Kasumi-1 (cell line): Measurements from ENCODE around the gene PKD1.

ENCODE experiments used
- DNase-seq, 2 experiments: peaks; one replicate each; lab custom pipeline; 2025; lab: John Stamatoyannopoulos, UW

PKD1 gene

DNA sequence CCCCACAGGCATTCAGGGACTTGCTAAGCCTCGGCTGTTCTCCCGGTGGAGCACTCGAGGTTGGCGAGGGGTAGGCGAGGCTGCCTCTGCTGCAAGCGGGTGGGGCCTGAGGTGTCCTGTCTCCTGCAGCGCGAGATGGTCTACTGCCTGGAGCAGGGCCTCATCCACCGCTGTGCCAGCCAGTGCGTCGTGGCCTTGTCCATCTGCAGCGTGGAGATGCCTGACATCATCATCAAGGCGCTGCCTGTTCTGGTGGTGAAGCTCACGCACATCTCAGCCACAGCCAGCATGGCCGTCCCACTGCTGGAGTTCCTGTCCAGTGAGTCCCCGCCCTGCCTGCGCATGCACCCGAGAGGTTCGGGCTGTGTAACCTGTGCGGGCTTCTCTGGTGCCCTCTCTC lies 61.6 kb downstream of the PKD1 start:
- DNase-seq, result no peak

DNA sequence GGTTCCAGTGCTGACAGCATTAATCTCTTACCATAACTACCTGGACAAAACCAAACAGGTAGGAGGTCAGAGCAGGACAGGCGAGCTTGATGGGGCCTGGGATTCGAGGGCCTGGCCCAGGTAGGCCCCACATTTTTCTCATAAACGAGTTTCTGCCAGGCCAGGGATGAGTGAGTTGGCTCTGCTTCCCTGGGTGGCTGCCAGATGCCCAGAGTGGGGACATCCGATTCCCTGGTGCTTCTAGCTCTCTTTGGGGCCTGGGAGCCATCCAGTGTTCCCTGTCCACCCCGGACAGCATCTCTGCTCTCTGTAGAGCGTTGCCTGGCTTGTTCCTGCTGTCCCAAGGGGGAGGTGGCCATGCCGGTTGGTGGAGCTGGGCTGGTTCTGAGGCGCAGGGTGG lies 62.8 kb downstream of the PKD1 start:
- DNase-seq, result no peak

DNA sequence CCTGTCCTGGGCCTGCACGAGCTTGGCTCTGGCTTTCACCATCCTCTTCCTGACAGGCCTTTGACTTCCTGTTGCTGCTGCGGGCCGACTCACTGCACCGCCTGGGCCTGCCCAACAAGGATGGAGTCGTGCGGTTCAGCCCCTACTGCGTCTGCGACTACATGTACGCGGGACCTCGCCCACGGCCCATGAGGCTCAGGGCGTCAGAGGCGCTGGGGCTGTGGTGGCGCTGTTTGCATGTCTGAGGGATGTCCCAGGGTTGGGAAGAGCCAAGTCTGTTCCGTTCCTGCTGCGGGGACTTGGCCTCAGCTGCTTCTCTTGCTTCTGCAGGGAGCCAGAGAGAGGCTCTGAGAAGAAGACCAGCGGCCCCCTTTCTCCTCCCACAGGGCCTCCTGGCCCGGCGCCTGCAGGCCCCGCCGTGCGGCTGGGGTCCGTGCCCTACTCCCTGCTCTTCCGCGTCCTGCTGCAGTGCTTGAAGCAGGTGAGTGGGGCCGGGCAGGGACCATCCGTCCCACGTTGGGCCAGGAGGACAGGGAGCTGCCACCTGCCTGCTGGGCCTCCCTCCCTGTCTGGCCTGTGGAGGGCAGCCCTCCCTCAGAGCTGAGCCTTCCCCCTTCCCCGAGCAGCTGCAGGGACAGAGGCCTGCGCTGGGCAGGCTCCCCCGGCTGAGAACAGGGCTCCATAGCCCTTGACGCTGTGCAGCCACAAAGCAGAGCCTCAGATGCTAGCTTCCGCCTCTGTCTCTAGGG lies 64.1 kb downstream of the PKD1 start:
- peak; percentile 8 to 35 for DNase-seq

DNA sequence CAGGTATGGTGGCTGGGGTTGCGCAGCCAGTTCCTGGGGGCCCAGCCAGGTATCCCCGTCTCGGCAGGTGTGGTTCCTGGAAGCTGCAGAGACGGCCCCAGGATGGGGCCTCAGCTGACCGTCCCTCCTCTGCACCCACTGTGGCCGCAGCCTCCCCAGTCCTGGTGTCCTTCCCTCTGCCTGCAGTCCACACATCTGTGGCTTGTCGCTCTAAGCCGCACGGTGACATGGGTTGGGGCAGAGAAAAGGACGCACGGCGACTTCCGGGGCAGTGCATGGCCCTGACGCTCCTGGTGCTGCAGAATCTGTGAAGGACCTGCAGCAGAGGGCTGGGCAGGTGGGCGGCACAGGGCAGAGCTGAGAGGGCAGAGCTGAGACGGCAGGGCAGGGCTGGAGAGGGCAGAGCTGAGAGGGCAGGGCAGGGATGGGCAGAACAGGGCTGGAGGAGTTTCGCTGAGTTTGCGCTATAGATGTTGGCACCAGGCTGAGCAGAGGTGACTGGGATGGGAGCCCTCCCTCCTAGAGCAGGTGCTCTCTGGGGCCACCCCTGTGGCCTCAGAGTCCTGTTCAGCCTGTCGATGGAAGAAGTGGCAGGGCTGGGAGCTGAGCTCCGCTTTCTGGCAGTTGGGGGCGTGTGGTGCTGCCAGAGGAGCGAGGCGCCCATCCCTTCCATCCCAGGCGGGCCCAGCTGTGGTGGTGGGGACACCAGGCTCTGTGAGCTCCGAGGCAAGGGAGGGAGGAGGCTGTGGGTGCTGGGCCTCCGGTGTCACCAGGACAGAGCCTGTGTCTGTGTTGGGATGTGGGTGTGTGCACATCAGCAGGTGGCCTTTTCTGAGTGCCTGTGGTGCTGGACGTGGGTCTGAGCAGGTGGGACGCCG lies 64.9 kb downstream of the PKD1 start:
- DNase-seq, result no peak

DNA sequence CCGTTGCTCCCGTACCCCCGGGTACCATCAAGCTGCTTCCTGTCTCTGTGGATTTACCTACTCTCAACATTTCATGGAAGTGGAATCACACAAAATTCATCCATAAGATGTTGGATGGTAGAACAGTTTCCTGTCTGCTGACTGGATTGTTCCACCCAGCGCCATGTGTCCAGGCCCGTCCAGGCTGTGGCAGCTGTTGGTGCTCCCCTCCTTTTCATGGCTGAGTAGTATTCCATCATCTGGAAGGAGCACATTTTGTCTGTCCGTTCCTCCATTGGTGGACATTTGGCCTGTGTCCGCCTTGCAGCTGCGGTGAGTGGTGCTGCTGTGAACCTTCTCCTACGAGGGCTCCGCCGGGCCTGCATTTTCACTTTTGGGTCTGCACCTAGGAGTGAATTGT lies 69.6 kb downstream of the PKD1 start:
- no peak for DNase-seq

DNA sequence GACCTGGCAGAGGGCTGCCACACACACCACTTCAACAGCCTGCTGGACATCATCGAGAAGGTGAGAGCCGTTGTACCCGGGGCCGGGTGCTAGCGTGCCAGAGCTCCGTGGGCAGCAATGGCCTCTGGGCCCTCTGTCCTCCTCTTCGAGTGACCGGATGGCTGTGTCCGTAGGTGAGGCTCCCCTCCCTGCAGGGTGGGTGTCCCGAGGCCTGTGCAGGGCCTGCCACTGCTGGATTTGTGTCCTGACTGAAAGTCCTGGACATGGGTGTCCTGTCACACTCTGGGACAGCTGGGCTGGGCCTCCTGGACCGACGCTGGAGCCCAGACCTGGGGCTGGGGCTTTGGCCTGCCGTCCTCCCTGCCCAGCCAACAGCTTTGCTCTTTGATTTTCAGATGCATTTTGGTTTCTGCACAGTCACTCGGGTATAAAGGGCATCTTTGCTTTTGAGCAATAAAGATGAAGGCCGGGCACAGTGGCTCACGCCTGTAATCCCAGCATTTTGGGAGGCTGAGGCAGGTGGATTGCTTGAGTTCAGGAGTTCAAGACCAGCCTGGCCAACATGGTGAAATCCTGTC lies 71.2 kb downstream of the PKD1 start:
- DNase-seq, result no peak

DNA sequence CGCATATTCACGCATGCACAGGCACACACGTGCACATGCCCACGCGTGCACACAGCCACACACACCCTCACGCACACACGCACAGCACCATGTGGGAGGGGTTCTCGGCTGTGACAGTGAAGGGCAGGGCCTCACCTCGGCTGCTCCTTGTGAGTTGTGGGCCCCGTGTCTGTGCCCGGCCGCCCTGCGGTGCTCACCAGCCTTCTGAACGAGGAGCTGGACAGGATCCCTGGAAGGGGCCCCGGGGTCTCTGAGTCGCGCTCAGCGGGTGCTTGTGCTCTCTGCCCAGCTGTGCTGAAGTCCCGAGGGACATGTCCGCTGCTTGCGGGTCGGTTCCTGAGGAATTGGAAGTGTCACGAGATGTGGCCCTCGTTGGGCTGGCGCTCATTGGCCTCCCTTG lies 71.8 kb downstream of the PKD1 start:
- DNase-seq, result no peak

DNA sequence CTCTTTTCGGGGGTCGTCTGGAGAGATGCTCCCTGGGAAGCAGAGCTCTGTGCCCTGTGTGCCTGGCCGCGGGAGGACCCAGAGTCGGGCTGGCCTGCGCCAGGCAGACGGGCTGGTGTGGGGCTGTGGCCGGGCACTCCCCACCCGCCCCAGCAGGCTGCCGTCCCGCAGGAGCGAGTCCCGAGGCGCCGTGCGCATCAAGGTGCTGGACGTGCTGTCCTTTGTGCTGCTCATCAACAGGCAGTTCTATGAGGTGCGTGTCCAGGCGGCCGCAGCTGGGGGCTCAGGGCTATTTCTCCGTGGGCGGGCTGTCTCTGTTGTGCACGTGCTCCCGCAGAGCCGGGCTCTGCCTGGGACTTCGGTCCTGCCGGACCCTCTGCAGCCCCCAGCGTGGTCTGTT lies 72.9 kb downstream of the PKD1 start:
- no peak for DNase-seq

DNA sequence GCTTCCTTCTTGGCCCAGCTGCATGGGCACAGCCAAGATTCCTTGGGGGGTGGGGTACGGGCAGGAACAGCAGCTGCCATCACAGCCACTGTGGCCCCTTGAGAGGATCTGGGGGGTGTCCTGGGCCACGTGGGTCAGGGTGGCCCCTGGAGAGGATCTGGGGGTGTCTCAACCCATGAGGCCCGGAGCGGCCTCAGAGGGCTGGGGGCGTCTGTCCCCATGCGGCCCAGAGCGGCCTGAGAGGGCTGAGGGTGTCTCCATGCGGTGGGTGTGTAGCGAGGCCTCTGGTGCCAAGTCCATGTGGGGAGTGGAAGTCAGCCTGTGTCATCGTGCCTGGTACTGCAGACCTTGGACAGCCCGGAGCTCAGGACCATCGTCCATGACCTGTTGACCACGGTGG lies 74.2 kb downstream of the PKD1 start:
- DNase-seq, result no peak

DNA sequence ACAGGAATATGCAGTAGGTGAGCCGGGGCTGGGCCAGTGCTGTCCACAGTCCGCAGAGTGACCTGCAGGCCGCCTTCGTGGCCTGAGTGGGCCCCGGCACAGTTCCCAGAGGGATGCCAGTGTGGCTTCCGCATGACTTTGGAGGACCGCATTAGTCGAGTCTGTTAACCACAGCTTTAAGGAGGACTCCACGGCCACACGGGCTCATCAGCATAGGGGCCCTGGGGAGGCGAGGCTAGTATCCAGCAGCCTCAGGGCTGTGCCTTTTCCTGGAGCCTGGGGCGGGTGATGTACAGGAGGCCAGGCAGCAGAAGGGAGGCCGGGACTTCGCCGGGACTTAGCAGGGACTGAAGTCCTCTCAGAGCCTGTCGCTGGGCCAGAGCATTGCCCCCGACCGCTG lies 74.7 kb downstream of the PKD1 start:
- no peak for DNase-seq

DNA sequence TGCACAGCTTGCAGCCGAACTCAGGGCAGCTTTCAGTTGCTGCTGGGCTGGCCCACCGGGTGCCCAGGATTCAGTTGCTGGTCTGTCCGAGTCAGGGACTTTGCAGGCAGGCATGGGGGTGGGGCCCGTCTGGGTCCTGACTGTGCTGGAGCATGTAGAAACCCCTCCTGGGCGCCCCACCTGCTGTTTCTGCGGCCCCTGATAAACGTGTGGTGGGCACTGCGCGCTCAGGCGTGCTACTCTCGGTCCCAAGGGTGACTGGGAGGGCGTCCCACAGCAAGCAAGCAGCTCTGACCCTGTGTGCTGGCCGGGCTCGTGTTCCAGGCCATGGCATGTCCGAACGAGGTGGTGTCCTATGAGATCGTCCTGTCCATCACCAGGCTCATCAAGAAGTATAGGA lies 75.4 kb downstream of the PKD1 start:
- DNase-seq, result no peak

DNA sequence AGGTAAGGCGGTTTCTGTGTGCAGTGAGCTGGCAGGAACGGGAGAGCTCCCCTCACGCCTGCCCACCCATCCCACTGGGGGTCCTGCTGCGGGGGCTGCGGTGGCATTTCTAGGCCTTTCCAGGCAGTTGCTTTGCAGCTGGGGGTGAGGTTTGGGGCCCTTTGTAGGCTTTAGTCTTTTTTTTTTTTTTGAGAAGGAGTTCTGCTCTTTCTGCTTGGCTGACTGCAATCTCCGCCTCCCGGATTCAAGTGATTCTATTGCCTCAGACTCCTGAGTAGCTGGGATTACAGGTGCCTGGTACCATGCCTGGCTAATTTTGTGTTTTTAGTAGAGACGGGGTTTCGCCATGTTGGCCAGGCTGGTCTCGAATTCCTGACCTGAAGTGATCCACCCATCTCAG lies 76.8 kb downstream of the PKD1 start:
- no peak for DNase-seq

DNA sequence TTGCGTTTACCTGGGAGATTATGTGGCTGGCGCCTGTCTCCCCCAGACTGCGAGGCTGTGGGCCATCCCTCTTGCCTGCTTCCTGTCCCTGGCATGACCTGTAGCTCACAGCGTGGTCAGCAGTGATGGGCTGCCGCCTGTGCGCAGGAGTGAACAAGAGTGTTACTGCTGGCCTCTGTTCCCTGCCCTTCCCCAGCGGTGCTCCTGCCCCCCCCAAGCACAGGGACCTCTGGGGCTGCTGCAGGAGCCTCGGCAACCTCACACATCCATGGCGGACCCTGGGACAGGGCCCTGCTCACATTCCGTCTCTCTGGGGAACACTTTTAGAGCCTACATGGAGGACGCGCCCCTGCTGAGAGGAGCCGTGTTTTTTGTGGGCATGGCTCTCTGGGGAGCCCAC lies 77.3 kb downstream of the PKD1 start:
- no peak for DNase-seq

DNA sequence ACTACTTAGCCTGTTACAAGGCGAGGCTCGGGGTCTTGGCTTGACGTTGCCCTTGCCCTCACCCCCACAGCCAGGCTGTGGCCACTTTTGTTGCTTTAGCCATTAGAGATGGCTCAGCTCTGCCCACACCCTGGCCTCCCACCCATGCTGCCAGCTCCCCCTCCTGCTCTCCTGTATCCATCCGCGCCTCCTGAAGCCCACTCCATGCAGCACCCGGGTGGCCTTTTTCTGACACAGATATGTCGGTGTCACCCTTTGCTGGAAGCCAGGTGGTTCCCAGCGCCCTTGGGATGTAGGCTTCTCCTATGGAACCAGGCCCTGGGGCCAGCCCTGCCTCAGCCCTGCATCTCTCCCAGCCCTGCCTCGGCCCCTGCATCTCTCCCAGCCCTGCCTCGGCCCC lies 78.3 kb downstream of the PKD1 start:
- DNase-seq, result no peak

DNA sequence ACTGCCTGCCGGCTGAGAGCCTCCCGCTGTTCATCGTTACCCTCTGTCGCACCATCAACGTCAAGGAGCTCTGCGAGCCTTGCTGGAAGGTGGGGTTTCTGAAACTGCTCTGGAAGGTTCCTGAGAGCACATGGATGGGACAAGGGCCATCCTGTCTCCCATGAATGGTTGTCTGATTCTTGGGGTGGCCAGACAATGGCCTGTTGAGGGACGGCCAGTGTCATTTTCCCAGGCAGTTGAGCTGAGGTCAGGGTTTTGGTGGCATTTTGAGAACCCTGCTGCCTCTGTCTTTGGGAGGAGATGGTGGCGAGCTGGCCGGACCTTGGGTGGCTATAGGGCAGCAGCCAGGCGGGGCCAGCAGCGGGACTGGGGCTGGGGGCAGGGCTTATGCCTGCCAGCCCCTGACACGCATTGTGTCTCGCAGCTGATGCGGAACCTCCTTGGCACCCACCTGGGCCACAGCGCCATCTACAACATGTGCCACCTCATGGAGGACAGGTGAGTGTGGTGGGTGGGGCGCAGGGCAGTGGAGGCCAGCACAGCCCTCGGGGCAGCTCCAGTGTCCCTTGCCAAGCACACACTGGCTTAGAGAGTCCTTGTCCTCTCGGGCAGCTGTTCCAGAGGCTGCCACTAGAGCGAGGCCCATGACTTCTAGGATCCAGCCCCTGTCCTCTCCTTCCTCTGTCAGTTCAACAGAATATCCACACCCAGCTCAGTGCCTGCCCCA lies 78.9 kb downstream of the PKD1 start:
- DNase-seq, result no peak

DNA sequence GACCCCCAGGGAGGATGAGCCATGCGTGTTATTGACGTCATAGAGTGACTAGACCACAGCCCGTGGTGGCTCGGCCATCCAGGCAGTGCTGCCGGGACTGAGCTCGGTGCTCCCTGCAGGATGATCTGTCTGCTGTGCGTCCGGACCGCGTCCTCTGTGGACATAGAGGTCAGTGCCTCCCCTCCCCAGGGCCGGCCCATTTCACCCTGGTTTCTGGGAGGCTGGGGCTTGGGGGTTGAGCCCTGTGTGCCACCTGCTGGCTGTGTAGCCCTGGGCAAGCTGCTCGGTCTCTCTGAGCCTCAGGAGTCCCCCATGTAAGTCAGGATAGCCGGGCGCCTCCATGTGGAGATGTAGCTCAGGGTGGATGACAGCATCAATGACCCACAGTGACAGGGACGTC lies 79.6 kb downstream of the PKD1 start:
- DNase-seq, result no peak

DNA sequence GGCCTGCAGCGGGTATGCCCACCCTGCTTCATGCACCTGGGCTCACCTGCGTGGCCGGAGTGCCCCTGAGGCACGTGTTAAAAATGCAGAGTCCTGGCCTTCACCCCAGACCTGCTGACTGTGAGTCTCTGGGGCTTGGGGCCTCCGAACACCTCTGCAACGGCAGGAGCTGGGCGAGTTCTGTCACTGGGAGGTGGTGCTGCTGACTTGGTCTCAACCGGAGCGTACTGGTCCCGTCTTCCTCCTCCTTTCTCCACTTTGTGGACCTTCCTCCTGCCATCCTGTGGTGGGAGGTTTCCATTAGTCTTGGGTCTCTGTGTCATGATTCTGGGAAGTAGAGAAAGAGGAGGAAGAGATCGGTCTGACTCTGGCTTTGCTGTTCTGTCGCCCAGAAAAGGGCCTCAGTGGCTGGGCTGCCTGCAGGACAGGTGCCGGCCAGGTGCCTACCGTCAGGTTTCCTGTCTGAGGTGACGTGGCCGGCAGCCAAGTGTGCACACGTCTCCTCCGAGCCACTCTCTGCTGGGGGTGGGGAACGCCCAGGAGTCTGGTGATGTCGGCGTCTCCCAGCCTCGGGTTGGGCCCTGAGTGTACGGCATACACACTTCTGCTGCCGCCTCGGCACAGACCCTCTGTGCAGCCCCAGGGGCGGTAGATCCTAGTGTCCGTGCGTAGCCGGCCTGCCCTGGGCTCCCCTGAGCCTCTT lies 81.0 kb downstream of the PKD1 start:
- DNase-seq, result no peak

DNA sequence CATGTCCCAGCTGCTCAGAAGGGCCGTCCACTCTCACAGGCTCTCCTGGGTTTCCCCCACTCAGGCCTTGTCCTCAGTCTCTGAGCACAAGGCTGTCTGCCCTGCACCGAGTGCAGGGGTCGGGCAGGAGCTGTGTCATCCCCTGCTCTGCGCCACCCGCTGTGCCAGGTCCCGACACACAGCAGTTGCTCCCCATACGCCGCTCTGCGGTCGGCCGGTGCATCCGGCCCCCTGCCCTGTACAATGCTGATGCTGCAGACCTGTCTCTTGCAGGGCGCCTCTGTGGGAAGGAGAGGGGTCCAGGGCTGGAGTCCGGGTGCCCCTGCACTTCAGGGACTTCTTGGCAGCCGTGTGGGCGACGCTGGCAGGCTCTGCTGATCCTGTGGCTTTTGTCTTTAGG lies 81.8 kb downstream of the PKD1 start:
- DNase-seq, result no peak

DNA sequence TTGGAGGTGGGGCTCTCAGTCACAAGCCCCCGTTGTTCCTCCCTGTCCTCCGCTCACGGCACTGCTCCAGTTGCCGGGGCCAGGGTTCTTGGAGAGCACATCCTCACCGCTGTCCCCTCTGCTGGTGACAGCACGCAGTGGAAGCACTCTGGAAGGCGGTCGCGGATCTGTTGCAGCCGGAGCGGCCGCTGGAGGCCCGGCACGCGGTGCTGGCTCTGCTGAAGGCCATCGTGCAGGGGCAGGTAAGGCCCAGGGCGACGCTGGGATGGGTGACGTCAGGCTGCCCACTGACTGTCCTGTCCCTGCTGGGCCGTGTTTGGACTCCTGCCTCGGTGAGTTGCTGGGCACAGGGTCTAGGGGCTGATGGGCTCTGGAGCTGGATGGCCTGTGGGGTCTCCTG lies 82.5 kb downstream of the PKD1 start:
- no peak for DNase-seq

DNA sequence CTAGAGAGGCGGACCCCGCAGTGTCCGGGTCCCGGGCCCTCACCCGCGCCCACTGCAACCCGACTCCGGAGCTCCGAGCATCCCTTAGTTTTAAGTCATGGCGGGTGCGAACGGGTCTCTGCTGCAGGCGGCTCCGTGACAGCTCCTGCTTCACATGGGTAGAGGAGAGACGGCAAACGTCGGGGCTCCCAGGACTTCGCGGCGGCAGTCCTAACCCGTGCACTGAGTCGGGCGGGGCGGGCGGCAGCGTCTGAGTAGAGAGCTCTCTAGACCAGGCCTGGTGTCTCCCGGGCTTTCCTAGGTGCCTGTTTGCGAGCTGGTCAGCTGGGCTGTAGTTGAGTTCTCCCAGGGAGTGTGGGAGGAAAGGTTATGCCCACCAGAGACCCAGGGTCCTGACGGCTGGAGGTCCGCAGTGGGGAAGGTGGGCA lies 87.6 kb downstream of the PKD1 start:
- no peak for DNase-seq

DNA sequence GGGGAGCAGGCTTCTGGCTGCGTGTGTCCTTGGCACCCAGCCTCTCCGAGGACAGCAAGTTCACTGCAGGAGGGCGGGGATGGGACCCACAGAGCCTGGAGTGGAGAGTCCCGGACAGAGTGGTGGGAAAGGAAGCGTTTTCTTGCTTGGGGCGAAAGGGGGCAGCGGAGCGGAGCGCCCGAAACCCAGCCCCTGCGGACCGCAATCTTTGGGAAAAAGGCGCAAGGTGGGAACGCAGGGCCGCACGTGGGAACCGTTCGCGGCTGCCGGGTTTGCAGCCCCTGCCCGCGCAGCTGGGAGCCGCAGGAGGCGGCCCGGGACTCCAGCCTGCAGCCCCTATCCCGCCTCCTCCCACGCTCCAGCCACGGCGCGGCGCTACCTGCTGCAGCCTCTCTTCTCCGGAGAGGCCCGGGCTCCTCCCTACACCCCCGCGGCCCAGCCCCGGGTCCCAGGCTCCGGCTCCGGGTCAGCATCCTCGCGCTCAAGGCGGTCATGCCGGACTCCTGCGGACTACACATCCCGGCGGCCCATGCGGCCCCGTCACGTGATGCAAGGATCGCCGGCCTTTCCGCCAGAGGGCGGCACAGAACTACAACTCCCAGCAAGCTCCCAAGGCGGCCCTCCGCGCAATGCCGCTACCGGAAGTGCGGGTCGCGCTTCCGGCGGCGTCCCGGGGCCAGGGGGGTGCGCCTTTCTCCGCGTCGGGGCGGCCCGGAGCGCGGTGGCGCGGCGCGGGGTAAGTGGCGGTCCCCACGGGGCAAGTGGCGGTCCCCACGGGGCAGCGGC lies 88.2 kb downstream of the PKD1 start, which contains the start of the genes NTHL1 and TSC2:
Gene NTHL1 (minus strand): TSS at position 505 of the 786 bp plus-strand sequence. CDS start 11 bp downstream, at position 494.
Gene TSC2 (plus strand): TSS at position 656 of the 786 bp plus-strand sequence. CDS start 631 bp downstream, outside the sequence.
- DNase-seq, result peak; percentile 72 to 76
